Omental fat pad (tissue), 4 donors: Measurements from ENCODE around the gene SORCS2. TPM values are rescaled to one million over a fixed set of nuclear protein-coding genes. Genes with fewer than 3 reads are reported as not detected.

ENCODE experiments used
- ATAC-seq: fragments of 150-250 bp; one replicate; pipeline ENCODE4 v1.9.1; 2016; ENCODE audit warnings: mild to moderate bottlenecking, moderate library complexity; ENCODE audit not compliant: low FRiP score
- DNase-seq: peaks from one replicate; pipeline ENCODE4 v3.0.0-alpha.2; 2019; ENCODE audit warnings: low spot score
- CTCF ChIP-seq, 3 donors: fragments of 450-650 bp; IDR thresholded peaks; one replicate each; pipeline ENCODE4 v1.5.1; 2016 to 2017; ENCODE audit warnings: antibody characterized with exemption in 3 of 3, mild to moderate bottlenecking in 3 of 3, moderate library complexity in 2 of 3
- total RNA-seq, 4 donors: library from RNA; depleted of rRNA; stranded (reverse); fragments of >200 nt; gene quantifications; one replicate each; pipeline ENCODE4 v1.1.0, GENCODE V29; 2016

Gene SORCS2
- total RNA-seq, 4 donors from 2014 or later = 0.63 to 4.6 (median 1.2) TPM

- DNase-seq (no peak), ATAC-seq (no peak)
- no peak for TF ChIP-seq CTCF (IDR thresholded peaks at IDR 0.05)
Observed at GRCh38 chr4:7198440-7199128, 6.2 kb downstream of the SORCS2 start.

GRCh38 chr4:7199129-7199725 is 6.9 kb downstream of the SORCS2 start:
- ATAC-seq = no peak
- DNase-seq = no peak
- TF ChIP-seq CTCF (IDR thresholded peaks at IDR 0.05) = no peak

- no peak for DNase-seq
- no peak for TF ChIP-seq CTCF (IDR thresholded peaks at IDR 0.05)
- ATAC-seq = no peak
Observed at GRCh38 chr4:7199771-7200441, 7.6 kb downstream of the SORCS2 start.

- TF ChIP-seq CTCF (IDR thresholded peaks at IDR 0.05) = no peak
- ATAC-seq = no peak
- no peak for DNase-seq
Observed at GRCh38 chr4:7200801-7201200, 8.5 kb downstream of the SORCS2 start.

GRCh38 chr4:7201420-7202305 is 9.3 kb downstream of the SORCS2 start:
- DNase-seq (no peak), ATAC-seq (no peak)

More at GRCh38 chr4:7201420-7202305, 9.3 kb downstream of the SORCS2 start:
- TF ChIP-seq CTCF (IDR thresholded peaks at IDR 0.05) = no peak
